HCT116 (cell line): ENCODE measurements around the gene MXRA8. TPM values are rescaled to one million over a fixed set of nuclear protein-coding genes. Genes with fewer than 3 reads are reported as not detected.
A peak's percentile ranks its signal among the peaks of the same experiment; 100 is the strongest.

Experiments
- ATAC-seq: fragments of 200-7000 bp; cut with Tn5 transposase; 2 replicates; pipeline ENCODE4 v1.9.1; 2020; ENCODE audit warnings: mild to moderate bottlenecking, moderate library complexity
- BruUV-seq: library from RNA; stranded (reverse); fragments of 400-500 nt; replicated peaks from 2 replicates; lab custom pipeline; 2021; lab: Mats Ljungman, UMichigan
- CTCF ChIA-PET: fragments of 300-600 bp; sonication (Branson Sonifier 250); formaldehyde crosslinking; loops from one replicate; lab custom pipeline; 2021; ENCODE audit warnings: antibody characterized with exemption; lab: Charles Lee
- POLR2A ChIA-PET: fragments of 300-600, 350-600 bp; sonication (Branson Sonifier 250); formaldehyde crosslinking; loops from one replicate; lab custom pipeline; 2021; ENCODE audit warnings: antibody characterized with exemption; lab: Charles Lee
- RAD21 ChIA-PET, 2 experiments: fragments of 300-600 bp; sonication (Branson Sonifier 250); formaldehyde crosslinking; loops; one replicate each; lab custom pipeline; 2023; ENCODE audit warnings: low total read pairs in 2 of 2; ENCODE audit not compliant: uncharacterized antibody in 2 of 2, unreplicated experiment in 2 of 2, low non-redundant PET in 1 of 2; lab: Charles Lee
- DNase-seq: peaks from one replicate; pipeline ENCODE4 v3.0.0-alpha.2; 2010; ENCODE audit warnings: low read depth, low spot score
- H2AFZ ChIP-seq: fragments of 200-600 bp; shearing (Covaris generic), sonication (generic); 2 replicates; pipeline ENCODE4 v1.6.1; 2017; ENCODE audit warnings: low read depth, mixed run types, mixed read lengths, antibody characterized with exemption, low read length; ENCODE audit not compliant: poor library complexity, severe bottlenecking
- H3K27ac ChIP-seq: 2 replicates; pipeline ENCODE4 v1.5.1; 2012; ENCODE audit warnings: low read depth, low read length
- H3K27me3 ChIP-seq: fragments of 200-600 bp; sonication (generic); 2 replicates; pipeline ENCODE4 v1.6.1; 2016; ENCODE audit warnings: mixed run types, low read length, mixed read lengths; ENCODE audit not compliant: insufficient read depth
- H3K36me3 ChIP-seq, 2 experiments: fragments of 200-500 bp in 1 of 2; fragments of 200-600 bp in 1 of 2; sonication (Bioruptor generic) in 1 of 2; sonication (generic) in 1 of 2; 2 replicates each; pipeline versions ENCODE4 v1.5.1 to v1.6.1; 2014 to 2016; ENCODE audit warnings: low read length in 2 of 2, inconsistent platforms in 1 of 2, mixed read lengths in 1 of 2, mixed run types in 1 of 2; ENCODE audit not compliant: insufficient read depth in 2 of 2, control insufficient read depth in 1 of 2
- H3K4me1 ChIP-seq, 2 experiments: fragments of 200-600 bp in 1 of 2; sonication (generic) in 1 of 2; 2 replicates each; pipeline versions ENCODE4 v1.5.1 to v1.6.1; 2012 to 2017; ENCODE audit warnings: low read length in 2 of 2, inconsistent platforms in 1 of 2, mild to moderate bottlenecking in 1 of 2, mixed read lengths in 1 of 2, mixed run types in 1 of 2, moderate library complexity in 1 of 2; ENCODE audit not compliant: insufficient read depth in 2 of 2, control insufficient read depth in 1 of 2
- H3K4me2 ChIP-seq: fragments of 200-600 bp; sonication (generic); 2 replicates; pipeline ENCODE4 v1.6.1; 2017; ENCODE audit warnings: mixed run types, low read length, mixed read lengths
- H3K4me3 ChIP-seq, 2 experiments: fragments of 200-600 bp in 1 of 2; sonication (generic) in 1 of 2; replicated peaks in 1 of 2; 2 replicates each; pipeline ENCODE4 v1.5.1; 2011 to 2016; ENCODE audit warnings: low read length in 2 of 2, control low read depth in 1 of 2, low read depth in 1 of 2, mild to moderate bottlenecking in 1 of 2, mixed read lengths in 1 of 2, mixed run types in 1 of 2
- H3K79me2 ChIP-seq: fragments of 200-600 bp; sonication (generic); 2 replicates; pipeline ENCODE4 v1.6.1; 2017; ENCODE audit warnings: mild to moderate bottlenecking, mixed run types, low read length, moderate library complexity, mixed read lengths; ENCODE audit not compliant: insufficient read depth
- H3K9ac ChIP-seq: fragments of 200-600 bp; sonication (generic); 2 replicates; pipeline ENCODE4 v1.6.1; 2016; ENCODE audit warnings: low read length, mixed read lengths
- H3K9me2 ChIP-seq: fragments of 200-600 bp; sonication (generic), shearing (Covaris generic); 2 replicates; pipeline ENCODE4 v1.6.1; 2017; ENCODE audit warnings: mixed run types, mild to moderate bottlenecking, moderate library complexity; ENCODE audit not compliant: insufficient read depth
- H3K9me3 ChIP-seq, 2 experiments: fragments of 200-500 bp in 1 of 2; fragments of 200-600 bp in 1 of 2; sonication (Bioruptor generic) in 1 of 2; sonication (generic) in 1 of 2; 2 replicates each; pipeline ENCODE4 v1.6.1; 2014 to 2017; ENCODE audit warnings: low read length in 2 of 2, mixed read lengths in 2 of 2, inconsistent platforms in 1 of 2, low read depth in 1 of 2, mild to moderate bottlenecking in 1 of 2, mixed run types in 1 of 2, moderate library complexity in 1 of 2; ENCODE audit not compliant: control insufficient read depth in 1 of 2, insufficient read depth in 1 of 2
- H4K20me1 ChIP-seq: fragments of 200-600 bp; sonication (generic), shearing (Covaris generic); 2 replicates; pipeline ENCODE4 v1.6.1; 2017; ENCODE audit warnings: mixed run types, mild to moderate bottlenecking, moderate library complexity; ENCODE audit not compliant: insufficient read depth
- CTCF ChIP-seq, 3 experiments: fragments of 200-600 bp in 1 of 3; sonication (generic) in 1 of 3; IDR thresholded peaks in 2 of 3; conservative IDR thresholded peaks in 1 of 3; 2 replicates each; pipeline ENCODE4 v1.5.1; 2012 to 2017; ENCODE audit warnings: low read depth in 2 of 3, low read length in 2 of 3, antibody characterized with exemption in 1 of 3, borderline replicate concordance in 1 of 3, control low read depth in 1 of 3, mild to moderate bottlenecking in 1 of 3, mixed read lengths in 1 of 3, mixed run types in 1 of 3, moderate library complexity in 1 of 3; ENCODE audit not compliant: insufficient read depth in 1 of 3
- ELF1 ChIP-seq: IDR thresholded peaks from 2 replicates; pipeline ENCODE4 v1.6.1; 2012; ENCODE audit warnings: low read depth, borderline replicate concordance
- FOSL1 ChIP-seq: IDR thresholded peaks from 2 replicates; pipeline ENCODE4 v1.6.1; 2012; ENCODE audit warnings: low read depth
- JUND ChIP-seq: IDR thresholded peaks from 2 replicates; pipeline ENCODE4 v1.6.1; 2012
- MAX ChIP-seq: IDR thresholded peaks from 2 replicates; pipeline ENCODE4 v1.6.1; 2012
- POLR2A ChIP-seq: IDR thresholded peaks from 2 replicates; pipeline ENCODE4 v1.7.0; 2011; ENCODE audit warnings: borderline replicate concordance; ENCODE audit not compliant: insufficient read depth, insufficient read length; ENCODE audit errors: extremely low read depth
- POLR2AphosphoS5 ChIP-seq: IDR thresholded peaks from 2 replicates; pipeline ENCODE4 v1.6.1; 2011; ENCODE audit warnings: mild to moderate bottlenecking, low read depth, low read length, moderate library complexity
- RAD21 ChIP-seq: IDR thresholded peaks from 2 replicates; pipeline ENCODE4 v1.6.1; 2012; ENCODE audit warnings: low read depth, mild to moderate bottlenecking
- REST ChIP-seq: IDR thresholded peaks from 2 replicates; pipeline ENCODE4 v1.6.1; 2012; ENCODE audit warnings: low read depth
- YY1 ChIP-seq: IDR thresholded peaks from 2 replicates; pipeline ENCODE4 v1.6.1; 2011; ENCODE audit warnings: low read length, low read depth, moderate library complexity, mild to moderate bottlenecking; ENCODE audit not compliant: insufficient replicate concordance; ENCODE audit errors: extremely low read depth
- ZFX ChIP-seq: fragments of 450-650 bp; IDR thresholded peaks from 2 replicates; pipeline ENCODE4 v1.6.1; 2017
- ZNF274 ChIP-seq: fragments of 200-500 bp; sonication (Bioruptor generic); IDR thresholded peaks from 2 replicates; pipeline ENCODE4 v1.6.1; 2014; ENCODE audit warnings: mild to moderate bottlenecking, low read depth, low read length, inconsistent platforms
- intact Hi-C: fragments of 100-400 bp; cut with micrococcal nuclease; formaldehyde crosslinking; loops from 2 replicates; pipeline ENCODE4 v1.10.0; 2022
- total RNA-seq: library from RNA; stranded (reverse); gene quantifications from one replicate; pipeline ENCODE4 v1.2.1, GENCODE V29; 2021; ENCODE audit not compliant: unreplicated experiment

The MXRA8 gene
- total RNA-seq, 1 experiment from 2014 or later, result 0.74 TPM

GRCh38 chr1:1347026-1347595 lies 11.2 kb downstream of the MXRA8 start:
- Histone ChIP-seq H3K36me3 (no peaks in the 10 kb centered on the region), H2AFZ (no peak overlapping the region), H3K4me3 (peak overlapping the region; percentile 80 to 87), H3K9ac (peak overlapping the region; percentile 76), H3K4me2 (peak overlapping the region; percentile 96), H3K9me3 (no peaks in the 10 kb centered on the region), H3K79me2 (peaks cover 65% of the 10 kb centered on the region), H3K27ac (peak overlapping the region; percentile 100), H4K20me1 (no peaks in the 10 kb centered on the region), H3K4me1 (peaks cover 43 to 64% of the 10 kb centered on the region in 2 experiments), H3K27me3 (no peaks in the 10 kb centered on the region), H3K9me2 (no peaks in the 10 kb centered on the region)
- DNase-seq (no peak), ATAC-seq (no peak)
- intact Hi-C loops, result loop anchor here (5.0 to 10.0 kb wide), 3 partner anchors 40 to 275 kb away; partner anchors contain the start of genes ACAP3, MIB2, PUSL1 and RNF223
- ChIA-PET RAD21 (no interaction called here), POLR2A (interaction anchor here (0.6 to 1.2 kb wide), 2 partner anchors 9 to 405 kb away, joined by 3 to 4 read pairs; no protein-coding TSS in a partner anchor)
- no TSS peak for BruUV-seq
- TF ChIP-seq RAD21 (no peak), ZFX (no peak), MAX (no peak), ZNF274 (no peak), REST (no peak), JUND (no peak), CTCF (IDR thresholded peaks at IDR 0.05 in 2 of 3, conservative IDR thresholded peaks at IDR 0.05 in 1 of 3; ENCODE audit: borderline replicate concordance in 1 of 3, insufficient read depth in 1 of 3, low read depth in 2 of 3, low read length in 2 of 3) (no peak), POLR2A (no peak), ELF1 (no peak), FOSL1 (no peak), POLR2AphosphoS5 (no peak), YY1 (no peak)
- TF ChIP-seq, all 23 proteins: peak for 0
- CTCF ChIA-PET, result no interaction called here
